CD4-positive, alpha-beta T cell treated with Interleukin-4 for 1 hour (primary cell): ENCODE measurements around the gene ANO2.

Experiments used
- DNase-seq, 2 donors: peaks; one replicate each; pipeline ENCODE4 v3.0.0-alpha.2; 2020 to 2022

Gene ANO2

GRCh38 chr12:5524769-5525436, 420.2 kb downstream of the ANO2 start:
- DNase-seq = no peak

DNA sequence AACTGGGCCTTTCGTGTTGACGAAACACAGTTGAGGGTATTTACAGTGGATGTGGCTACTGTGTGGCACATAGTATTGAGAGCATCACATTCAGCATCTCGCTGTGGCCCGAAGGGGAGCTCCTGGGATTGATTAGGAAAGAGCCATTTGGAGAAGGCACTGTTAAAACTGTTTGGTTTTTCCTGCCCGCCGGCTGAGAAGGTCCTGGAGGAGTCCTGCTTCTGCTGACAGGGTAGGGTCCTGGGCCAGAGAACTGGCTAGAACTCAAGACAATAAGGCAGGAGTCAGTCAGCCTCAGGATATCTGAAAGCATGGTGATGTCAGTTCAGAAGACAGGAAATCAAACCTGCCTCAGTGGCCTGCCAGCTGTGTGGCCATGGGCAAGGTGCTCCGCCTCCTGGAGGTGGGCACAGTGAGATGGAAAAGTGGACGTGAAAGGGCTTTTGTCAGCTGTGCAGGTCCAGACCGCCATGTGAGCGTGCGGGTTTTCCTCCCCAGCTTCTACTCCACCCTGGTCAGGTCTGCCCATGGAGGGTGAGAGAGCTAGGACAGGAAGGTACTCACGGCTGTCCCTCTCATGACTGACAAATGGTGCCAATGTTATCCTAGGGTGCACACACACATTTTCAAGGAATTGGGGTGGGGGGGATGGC, 420.8 kb downstream of the ANO2 start:
- DNase-seq = no peak

DNA sequence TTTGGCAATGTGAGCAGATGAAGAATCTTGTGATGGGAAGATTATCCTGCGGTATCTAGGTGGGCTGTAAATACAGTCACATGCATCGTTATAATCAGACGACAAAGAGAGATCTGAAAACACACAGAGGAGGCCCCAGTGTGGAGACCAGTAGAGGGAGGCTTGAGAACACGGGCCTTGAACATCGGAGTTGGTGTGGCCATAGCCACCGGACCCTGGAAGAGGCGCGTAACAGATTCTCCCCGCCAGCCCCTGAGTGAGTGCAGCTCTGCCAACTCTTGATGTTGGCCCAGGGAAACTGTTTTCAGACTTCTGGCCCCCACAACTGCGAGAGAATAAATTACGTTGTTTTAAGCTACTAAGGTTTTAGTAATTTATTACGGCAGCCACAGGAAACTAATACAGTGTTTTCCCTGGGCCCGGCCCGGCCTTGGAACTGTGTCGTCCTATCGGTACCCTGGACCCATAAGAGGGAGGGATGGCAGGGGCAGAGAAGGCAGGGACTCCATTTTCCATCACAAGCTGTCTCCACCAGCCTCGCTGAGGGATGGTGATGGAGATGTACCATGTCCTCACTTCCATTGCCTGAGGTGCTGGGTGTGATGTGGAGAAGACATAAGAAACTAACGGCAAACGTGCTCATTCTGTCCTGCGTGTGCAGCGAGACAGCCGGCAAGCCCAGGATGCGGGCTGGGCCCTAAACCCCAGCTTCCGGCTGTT, 421.5 kb downstream of the ANO2 start:
- no peak for DNase-seq

DNA sequence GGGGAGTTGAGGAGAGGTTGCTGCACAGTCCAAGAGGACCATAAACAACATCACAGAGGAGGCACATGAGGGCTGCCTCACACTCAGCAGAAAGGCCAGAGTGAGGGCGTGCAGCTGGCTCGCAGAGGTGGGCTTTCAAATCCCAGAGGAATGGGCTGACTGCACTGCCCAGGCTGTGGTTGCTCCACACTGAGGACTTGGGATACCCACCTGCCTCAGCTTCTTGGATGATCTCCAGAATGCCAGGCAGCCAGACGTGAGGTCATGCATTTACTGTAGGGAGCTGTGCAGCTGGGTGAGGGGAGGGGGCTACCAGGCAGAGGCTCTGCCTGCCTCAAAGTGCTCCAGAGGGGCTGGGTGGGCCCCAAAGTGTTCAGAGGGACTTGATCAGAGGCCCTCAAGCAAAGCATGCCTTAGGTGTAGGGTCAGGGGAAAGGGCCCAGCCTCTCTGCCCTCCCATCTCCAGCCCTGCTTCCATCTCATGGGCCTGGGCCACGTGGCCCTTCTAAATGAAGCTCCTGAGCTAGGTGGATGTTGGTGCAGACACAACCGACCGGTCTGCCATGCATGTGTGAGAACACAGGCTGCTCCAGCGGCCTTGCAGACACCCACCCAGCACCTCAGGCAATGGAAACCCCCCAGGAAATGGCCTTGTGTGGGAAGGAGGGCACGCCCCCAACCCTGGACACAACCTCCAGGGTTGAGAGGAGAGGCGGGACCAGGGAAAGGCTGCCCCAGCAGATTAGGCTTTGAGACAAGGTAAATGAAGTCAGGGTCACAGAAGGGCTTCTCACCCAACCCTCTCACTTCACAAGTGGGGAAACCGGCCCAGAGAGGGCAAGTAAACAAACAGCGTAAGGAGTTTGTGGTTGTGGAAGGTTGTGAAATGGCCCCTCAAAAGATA, 422.4 kb downstream of the ANO2 start:
- DNase-seq = no peak

GRCh38 chr12:5521456-5522325, 423.4 kb downstream of the ANO2 start:
- no peak for DNase-seq

DNA sequence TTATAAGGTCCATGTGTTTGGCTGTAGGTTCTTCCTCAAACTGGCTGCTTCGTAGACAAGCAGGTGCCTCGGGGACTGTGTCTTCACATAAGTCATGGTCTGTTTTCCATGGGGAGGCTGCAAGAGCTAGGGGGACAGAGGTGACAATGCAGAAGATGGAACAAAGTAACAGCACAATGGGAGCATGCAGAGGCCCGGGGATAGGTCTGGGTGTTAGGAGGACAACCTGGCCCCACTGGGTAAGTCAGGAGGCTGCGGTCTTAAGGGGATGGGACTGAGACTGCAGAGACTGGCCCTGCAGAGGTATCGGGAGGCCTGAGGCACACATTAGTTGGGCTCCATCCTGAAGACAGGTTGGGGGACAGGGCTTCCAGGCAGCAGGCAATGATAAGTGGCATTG, 424.2 kb downstream of the ANO2 start:
- no peak for DNase-seq

- DNase-seq = no peak
Measured at GRCh38 chr12:5520037-5520436, 425.0 kb downstream of the ANO2 start.

GRCh38 chr12:5518584-5519365, 426.3 kb downstream of the ANO2 start:
- no peak for DNase-seq

DNA sequence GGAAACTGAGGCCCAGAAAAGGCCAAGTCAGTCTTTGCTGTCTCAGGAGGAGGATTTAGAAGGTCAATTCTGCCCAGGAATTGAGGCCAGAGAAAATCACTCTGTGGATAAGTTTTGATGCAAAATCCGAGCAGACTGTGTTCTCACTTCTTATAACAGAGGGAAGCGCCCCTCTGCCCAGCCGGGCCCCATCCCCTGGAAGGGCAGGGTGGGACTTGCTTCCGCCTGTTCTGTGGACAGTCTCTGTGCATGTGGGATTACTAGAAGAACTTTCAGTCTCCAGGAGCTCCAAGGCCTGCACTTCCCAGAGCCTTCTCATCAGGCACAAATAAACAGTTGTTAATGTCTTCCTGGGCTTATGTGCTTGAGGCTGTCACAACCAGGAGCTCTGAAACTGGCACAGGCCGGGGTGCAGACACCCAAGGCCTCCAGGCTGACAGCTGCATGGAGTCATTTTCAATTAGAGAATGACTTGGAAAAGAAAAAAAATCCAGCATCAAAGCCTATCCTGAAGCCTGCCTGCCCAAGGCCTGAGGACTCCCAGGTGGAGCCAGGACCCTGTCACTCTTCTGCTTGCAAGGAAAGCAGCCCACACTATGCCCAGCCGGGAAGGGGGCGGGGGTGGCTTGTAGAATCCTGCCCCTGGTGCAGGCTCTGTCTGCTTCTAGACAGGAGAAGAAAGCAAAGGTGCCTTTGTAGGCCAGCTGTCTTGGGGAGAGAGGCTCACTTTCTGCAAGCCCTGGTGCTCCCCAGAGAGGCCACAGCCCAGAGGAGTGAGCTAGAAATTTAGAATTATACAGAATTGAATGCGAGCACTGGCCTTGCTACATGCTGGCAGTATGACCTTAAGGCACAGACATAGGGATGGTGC, 428.5 kb downstream of the ANO2 start:
- DNase-seq = no peak

- DNase-seq = no peak
Measured at GRCh38 chr12:5515458-5515857, 429.6 kb downstream of the ANO2 start.

GRCh38 chr12:5514545-5514944, 430.5 kb downstream of the ANO2 start:
- no peak for DNase-seq

DNA sequence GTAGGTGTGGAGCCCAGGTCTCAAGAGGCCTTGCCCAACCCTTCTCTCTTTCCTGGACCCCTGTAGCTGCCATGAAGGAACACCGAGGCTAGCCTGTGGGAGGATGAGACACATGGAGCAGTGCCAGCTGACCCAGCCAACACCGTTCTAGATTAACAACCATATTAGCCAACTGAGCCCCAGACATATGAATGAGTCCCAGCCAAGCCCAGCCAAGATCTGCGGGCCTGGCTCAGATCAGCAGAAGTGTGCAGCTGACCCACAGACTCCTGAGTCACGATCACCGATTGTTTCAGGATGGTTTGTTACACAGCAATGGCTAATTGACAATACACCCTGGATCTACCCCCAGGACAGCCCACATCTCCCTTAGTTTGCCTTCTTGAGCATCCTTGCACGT, 431.0 kb downstream of the ANO2 start:
- no peak for DNase-seq

DNA sequence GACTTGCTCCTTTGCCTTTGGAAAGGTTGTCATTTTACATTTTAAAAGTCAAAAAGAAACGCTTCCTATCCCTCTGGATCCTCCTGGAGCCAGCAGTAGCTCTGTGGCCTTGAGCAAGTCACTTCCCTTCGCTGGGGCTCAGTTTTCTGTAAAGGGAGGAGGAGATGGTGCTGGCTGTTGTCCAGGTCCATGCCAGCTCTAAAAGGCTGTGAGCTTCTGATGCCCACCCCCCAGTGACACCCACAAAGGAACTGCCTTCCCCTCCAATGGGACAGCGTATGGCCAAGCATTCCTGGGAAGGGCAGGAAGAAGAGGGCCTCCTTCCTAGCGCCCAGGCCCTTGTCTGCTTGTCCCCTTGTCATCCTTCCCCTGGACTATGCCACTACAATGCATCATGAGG, 431.7 kb downstream of the ANO2 start:
- DNase-seq = no peak
